B cell (primary cell): ENCODE data around the gene CCDC116. TPM values are rescaled to one million over a fixed set of nuclear protein-coding genes. Genes with fewer than 3 reads are reported as not detected.

Experiments used
- ATAC-seq: fragments of 200-7000 bp; cut with Tn5 transposase; one replicate; pipeline ENCODE4 v1.10.0; 2021; ENCODE audit warnings: low read depth, mild to moderate bottlenecking, moderate number of reproducible peaks, moderate library complexity
- CTCF ChIA-PET: fragments of 350-600 bp; sonication (Branson Sonifier 250); formaldehyde crosslinking; loops from one replicate; lab custom pipeline; 2021; ENCODE audit warnings: antibody characterized with exemption, inconsistent platforms; lab: Charles Lee
- POLR2A ChIA-PET: fragments of 350-600 bp; sonication (Branson Sonifier 250); formaldehyde crosslinking; loops from one replicate; lab custom pipeline; 2021; ENCODE audit warnings: antibody characterized with exemption; lab: Charles Lee
- DNase-seq: peaks from one replicate; pipeline ENCODE4 v3.0.0; 2013
- H2AFZ ChIP-seq: 2 replicates; pipeline ENCODE4 v1.6.1; 2012; ENCODE audit warnings: mild to moderate bottlenecking, low read depth, low read length; ENCODE audit not compliant: insufficient read depth, poor library complexity, severe bottlenecking
- H3K27ac ChIP-seq, 2 donors: 1 replicate in 1 of 2; 2 replicates in 1 of 2; pipeline ENCODE4 v1.5.1; 2012 to 2013; ENCODE audit warnings: low read length in 2 of 2, mild to moderate bottlenecking in 2 of 2, moderate library complexity in 1 of 2
- H3K27me3 ChIP-seq, 4 experiments: fragments of 200-600 bp in 1 of 4; sonication (generic) in 1 of 4; replicated peaks in 1 of 4; 1 replicate in 2 of 4; 2 replicates in 2 of 4; pipeline versions ENCODE4 v1.6.1 to v1.7.0; 2013 to 2016; ENCODE audit warnings: low read length in 3 of 4, mild to moderate bottlenecking in 2 of 4, mixed read lengths in 1 of 4, moderate library complexity in 1 of 4; ENCODE audit not compliant: insufficient read depth in 4 of 4, control insufficient read depth in 3 of 4; ENCODE audit errors: control extremely low read depth in 1 of 4
- H3K36me3 ChIP-seq, 2 experiments: replicated peaks in 1 of 2; 1 replicate in 1 of 2; 2 replicates in 1 of 2; pipeline versions ENCODE4 v1.6.1 to v1.7.1; 2013; ENCODE audit warnings: low read length in 1 of 2; ENCODE audit not compliant: insufficient read depth in 2 of 2, control insufficient read depth in 1 of 2; ENCODE audit errors: control extremely low read depth in 1 of 2, extremely low read depth in 1 of 2
- H3K4me1 ChIP-seq, 2 donors: fragments of 200-600 bp in 1 of 2; sonication (generic) in 1 of 2; 1 replicate in 1 of 2; 2 replicates in 1 of 2; pipeline versions ENCODE4 v1.5.1 to v1.6.1; 2013 to 2017; ENCODE audit warnings: low read length in 2 of 2; ENCODE audit not compliant: control insufficient read depth in 2 of 2, insufficient read depth in 2 of 2
- H3K4me2 ChIP-seq: replicated peaks from 2 replicates; pipeline ENCODE3; 2012; ENCODE audit warnings: mild to moderate bottlenecking, low read depth, low read length; ENCODE audit not compliant: poor library complexity, severe bottlenecking
- H3K4me3 ChIP-seq, 5 experiments: fragments of 200-600 bp in 1 of 5; sonication (generic) in 1 of 5; 1 replicate in 3 of 5; 2 replicates in 2 of 5; pipeline versions ENCODE4 v1.5.1 to v1.7.0; 2011 to 2016; ENCODE audit warnings: low read length in 4 of 5, mild to moderate bottlenecking in 4 of 5, low read depth in 2 of 5, control low read depth in 1 of 5, moderate library complexity in 1 of 5; ENCODE audit not compliant: insufficient read depth in 1 of 5; ENCODE audit errors: control extremely low read depth in 1 of 5, extremely low read depth in 1 of 5
- H3K79me2 ChIP-seq: fragments of 200-600 bp; sonication (generic); one replicate; pipeline ENCODE4 v1.6.0; 2016; ENCODE audit warnings: low read length; ENCODE audit not compliant: control insufficient read depth, insufficient read depth
- H3K9ac ChIP-seq: fragments of 200-600 bp; sonication (generic); 2 replicates; pipeline ENCODE4 v1.6.1; 2017; ENCODE audit warnings: mild to moderate bottlenecking, low read length, moderate library complexity
- H3K9me3 ChIP-seq, 3 donors: one replicate each; pipeline versions ENCODE4 v1.6.1 to v1.7.1; 2013; ENCODE audit warnings: low read length in 2 of 3; ENCODE audit not compliant: control insufficient read depth in 2 of 3, insufficient read depth in 1 of 3; ENCODE audit errors: control extremely low read depth in 1 of 3
- H4K20me1 ChIP-seq: 2 replicates; pipeline ENCODE4 v1.6.0; 2012; ENCODE audit warnings: mild to moderate bottlenecking, low read length; ENCODE audit not compliant: insufficient read depth, control insufficient read depth, poor library complexity, severe bottlenecking
- H3K27ac Mint-ChIP-seq: one replicate; pipeline ENCODE4 v1.8.0; 2021; ENCODE audit warnings: mixed read lengths
- H3K27me3 Mint-ChIP-seq: one replicate; pipeline ENCODE4 v1.8.0; 2021; ENCODE audit warnings: mixed read lengths
- H3K4me1 Mint-ChIP-seq: one replicate; pipeline ENCODE4 v1.8.0; 2021; ENCODE audit warnings: mixed read lengths
- H3K4me3 Mint-ChIP-seq: one replicate; pipeline ENCODE4 v1.8.0; 2021; ENCODE audit warnings: mixed read lengths
- H3K9me3 Mint-ChIP-seq: one replicate; pipeline ENCODE4 v1.8.0; 2022; ENCODE audit warnings: mixed read lengths; ENCODE audit not compliant: insufficient read depth
- EZH2 ChIP-seq: IDR thresholded peaks from 2 replicates; pipeline ENCODE4 v1.6.1; 2012; ENCODE audit warnings: borderline replicate concordance, low read depth, mild to moderate bottlenecking, moderate library complexity, low read length; ENCODE audit not compliant: insufficient read depth, poor library complexity, severe bottlenecking
- WGBS: methylation state at CpG from one replicate; pipeline ENCODE4 v1.1.5; 2013; ENCODE audit warnings: missing lambda C conversion rate; ENCODE audit not compliant: insufficient coverage; 5-methylcytosine and 5-hydroxymethylcytosine counted together
- intact Hi-C: fragments of 100-400 bp; cut with micrococcal nuclease; formaldehyde crosslinking; loops from one replicate; pipeline ENCODE4 v1.10.0; 2022
- polyA plus RNA-seq: library from polyadenylated mRNA; depleted of rRNA; stranded (reverse); fragments of >200 nt; gene quantifications from 2 replicates; pipeline ENCODE4 v1.2.3, GENCODE V29; 2012
- total RNA-seq, 2 donors: library from RNA; stranded (reverse); fragments of 120-200 nt in 1 of 2; gene quantifications; 1 replicate in 1 of 2; 2 replicates in 1 of 2; pipeline versions ENCODE4 v1.2.3 to v1.2.4, GENCODE V29; 2013 to 2022
- TF ChIP-seq, protein P1 (sequence below): fragments of 200-600 bp; IDR thresholded peaks from one replicate; pipeline ENCODE4 v1.8.0; 2022; ENCODE audit warnings: antibody characterized with exemption, mild to moderate bottlenecking

Gene CCDC116
- total and polyA plus RNA-seq, 2 donors (not counting 1 experiment from before 2014, with no cell fraction given): 0.52 to 0.55 TPM

DNA sequence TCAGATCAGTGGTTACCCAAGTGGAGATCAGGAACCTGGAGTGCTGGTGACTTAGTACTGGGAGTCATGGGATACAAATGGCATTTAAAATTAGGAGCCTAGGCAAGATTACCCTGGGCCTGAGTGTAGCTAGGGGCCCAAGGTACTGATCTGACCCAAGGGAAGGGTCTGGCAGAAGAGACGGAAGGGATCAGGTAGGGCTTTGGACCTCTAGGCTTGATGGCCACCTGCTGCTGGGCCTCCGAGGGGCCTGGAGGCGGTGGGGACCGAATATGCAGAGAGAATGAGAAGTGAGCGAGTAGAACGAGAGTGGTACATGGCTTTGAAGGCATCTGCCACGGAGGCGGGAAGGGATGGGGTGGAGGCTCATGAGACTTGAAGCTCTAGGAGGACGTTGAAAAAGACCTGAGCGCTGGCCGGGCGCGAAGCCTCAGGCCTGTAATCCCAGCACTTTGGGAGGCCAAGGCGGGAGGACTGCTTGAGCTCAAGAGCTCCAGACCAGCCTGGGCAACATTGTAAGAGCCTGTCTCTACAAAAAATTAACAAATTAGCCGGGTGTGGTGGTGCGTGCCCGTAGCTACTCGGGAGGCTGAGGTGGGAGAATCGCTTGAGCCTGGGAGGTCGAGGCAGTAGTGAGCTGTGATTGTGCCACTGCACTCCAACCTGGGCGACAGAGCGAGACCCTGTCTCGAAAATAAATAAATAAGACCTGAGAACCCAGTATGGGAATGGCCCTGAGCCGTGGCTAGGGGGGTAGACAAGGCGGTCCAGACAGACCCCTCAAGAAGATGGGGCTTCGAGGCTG lies 32.7 kb downstream of the CCDC116 start:
- DNase-seq (peak; percentile 17), ATAC-seq (no peak)
- no peaks in the 10 kb centered on the region for H3K9me3 Mint-ChIP-seq
- ChIA-PET POLR2A (interaction anchor here (0.6 to 1.7 kb wide), 3 partner anchors 36 to 1265 kb away, joined by 3 to 12 read pairs (median 3); partner anchors contain the start of genes TOP3B and YDJC), CTCF (interaction anchor here (0.6 to 1.8 kb wide), 8 partner anchors 12 to 712 kb away, joined by 3 to 9 read pairs (median 4); partner anchors contain the start of genes PPM1F, SDF2L1 and YDJC)
- intact Hi-C loops: loop anchor here (1.0 to 5.0 kb wide), 2 partner anchors 8 to 272 kb away; no protein-coding TSS in a partner anchor
- peaks cover 28% of the 10 kb centered on the region for H3K4me1 Mint-ChIP-seq
- no peaks in the 10 kb centered on the region for H3K27me3 ChIP-seq
- H3K4me3 ChIP-seq: peak overlapping the region in 4 of 5 experiments; percentile 77 to 96 (median 90)
- H3K79me2 ChIP-seq: peaks cover 44% of the 10 kb centered on the region
- peaks cover 0 to 7% of the 10 kb centered on the region in 2 experiments for H3K36me3 ChIP-seq
- peak overlapping the region; percentile 80 for H3K9ac ChIP-seq
- no peaks in the 10 kb centered on the region for H3K9me3 ChIP-seq
- H3K27me3 Mint-ChIP-seq: no peaks in the 10 kb centered on the region
- TF ChIP-seq EZH2: no peak
- TF ChIP-seq, protein P1, sequence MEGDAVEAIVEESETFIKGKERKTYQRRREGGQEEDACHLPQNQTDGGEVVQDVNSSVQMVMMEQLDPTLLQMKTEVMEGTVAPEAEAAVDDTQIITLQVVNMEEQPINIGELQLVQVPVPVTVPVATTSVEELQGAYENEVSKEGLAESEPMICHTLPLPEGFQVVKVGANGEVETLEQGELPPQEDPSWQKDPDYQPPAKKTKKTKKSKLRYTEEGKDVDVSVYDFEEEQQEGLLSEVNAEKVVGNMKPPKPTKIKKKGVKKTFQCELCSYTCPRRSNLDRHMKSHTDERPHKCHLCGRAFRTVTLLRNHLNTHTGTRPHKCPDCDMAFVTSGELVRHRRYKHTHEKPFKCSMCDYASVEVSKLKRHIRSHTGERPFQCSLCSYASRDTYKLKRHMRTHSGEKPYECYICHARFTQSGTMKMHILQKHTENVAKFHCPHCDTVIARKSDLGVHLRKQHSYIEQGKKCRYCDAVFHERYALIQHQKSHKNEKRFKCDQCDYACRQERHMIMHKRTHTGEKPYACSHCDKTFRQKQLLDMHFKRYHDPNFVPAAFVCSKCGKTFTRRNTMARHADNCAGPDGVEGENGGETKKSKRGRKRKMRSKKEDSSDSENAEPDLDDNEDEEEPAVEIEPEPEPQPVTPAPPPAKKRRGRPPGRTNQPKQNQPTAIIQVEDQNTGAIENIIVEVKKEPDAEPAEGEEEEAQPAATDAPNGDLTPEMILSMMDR: no peak
- H3K4me1 ChIP-seq: peaks cover 8 to 17% of the 10 kb centered on the region in 2 donors
- H3K27ac Mint-ChIP-seq: peak overlapping the region; percentile 99
- peak overlapping the region; percentile 92 for H2AFZ ChIP-seq
- H4K20me1 ChIP-seq: peaks cover 2% of the 10 kb centered on the region
- WGBS: 73% methylated on average over 24 of the region's 26 CpGs
- peak overlapping the region; percentile 96 for H3K4me3 Mint-ChIP-seq
- peak overlapping the region; percentile 77 to 92 for H3K27ac ChIP-seq
- H3K4me2 ChIP-seq: peak overlapping the region; percentile 79
